ENCODE measurements around the gene NFATC2IP. TPM values are rescaled to one million over a fixed set of nuclear protein-coding genes. Genes with fewer than 3 reads are reported as not detected.

Gene NFATC2IP
- total and polyA plus RNA-seq, 2 of the 8 experiments (the other 6 are each of a cell fraction or from before 2014, with no cell fraction given) = 54.4 to 71.5 TPM

GRCh38 chr16:28923231-28923587 lies 27.5 kb upstream of the NFATC2IP start:
- H3K27ac ChIP-seq (ENCODE audit: low read depth, low read length) = no peak overlapping the region
- H3K14ac ChIP-seq (ENCODE audit: insufficient read length) = no peak overlapping the region
- H3K56ac ChIP-seq (replicated peaks; ENCODE audit: insufficient read length, low read depth, low read length) = no peak overlapping the region
- POLR2A ChIA-PET (ENCODE audit: partially characterized antibody) = interaction anchor here (0.6 to 3.8 kb wide), 11 partner anchors 10 to 96 kb away, joined by 3 to 17 read pairs (median 5); partner anchors contain the start of genes ATP2A1, CD19 and SH2B1
- H3K23me2 ChIP-seq (ENCODE audit: low read depth, low read length) = peaks cover 13% of the 10 kb centered on the region
- DNase-seq (ENCODE audit: low read depth in 1 of 2, low spot score in 2 of 2) (no peak), FAIRE-seq (no peak)
- H3K4ac ChIP-seq (replicated peaks; ENCODE audit: insufficient read length, low read depth, low read length) = no peak overlapping the region
- peak overlapping the region in 1 of 4 experiments; percentile 80; a peak in 2 of 8 replicates for H3K4me3 ChIP-seq (ENCODE audit: extremely low read depth in 1 of 4, insufficient read depth in 2 of 4, low read depth in 3 of 4, low read length in 4 of 4)
- H2BK15ac ChIP-seq (ENCODE audit: low read length) = no peak overlapping the region
- H2BK120ac ChIP-seq (replicated peaks; ENCODE audit: low read depth, low read length) = no peak overlapping the region
- no peak overlapping the region for H2AFZ ChIP-seq (ENCODE audit: low read length)
- H3K4me2 ChIP-seq (ENCODE audit: insufficient read depth in 1 of 2, low read depth in 2 of 2, low read length in 2 of 2) = peak overlapping the region in 1 of 2 experiments; percentile 80; a peak in 2 of 4 replicates
- CTCF ChIA-PET (ENCODE audit: partially characterized antibody) = interaction anchor here (0.6 to 3.9 kb wide), 12 partner anchors 9 to 646 kb away, joined by 3 to 31 read pairs (median 4); no protein-coding TSS in a partner anchor
- peaks cover 0 to 6% (median 0%) of the 10 kb centered on the region in 4 experiments; a peak in 3 of 7 replicates for H3K4me1 ChIP-seq (replicated peaks in 1 of 4; ENCODE audit: control insufficient read depth in 3 of 4, insufficient read depth in 4 of 4, low read length in 3 of 4)
- H3K36me3 ChIP-seq (ENCODE audit: control insufficient read depth in 2 of 4, insufficient read depth in 4 of 4, low read length in 3 of 4) = peaks cover 0 to 5% (median 0%) of the 10 kb centered on the region in 4 experiments; a peak in 3 of 8 replicates
- no peaks in the 10 kb centered on the region for H3K79me1 ChIP-seq (ENCODE audit: low read depth, low read length)
- H3K9me3 ChIP-seq (ENCODE audit: insufficient read depth in 2 of 2, low read depth in 1 of 2, low read length in 1 of 2) = no peaks in the 10 kb centered on the region
- H3K27me3 ChIP-seq (replicated peaks in 1 of 4; ENCODE audit: control insufficient read depth in 3 of 4, extremely low read depth in 1 of 4, insufficient read depth in 3 of 4, low read length in 3 of 4) = no peaks in the 10 kb centered on the region
- no peak overlapping the region for H4K91ac ChIP-seq (replicated peaks; ENCODE audit: insufficient read length, low read length)
- TF ChIP-seq SIRT6 (IDR thresholded peaks at IDR 0.05; ENCODE audit: low read length) (no peak), FOSL1 (IDR thresholded peaks at IDR 0.05; ENCODE audit: insufficient read depth, low read depth, low read length) (no peak), TBP (IDR thresholded peaks at IDR 0.05; ENCODE audit: low read depth, low read length) (no peak), RBBP5 (IDR thresholded peaks at IDR 0.05; ENCODE audit: borderline replicate concordance, low read depth, low read length) (no peak), MAFK (IDR thresholded peaks at IDR 0.05; ENCODE audit: low read depth, low read length) (no peak), POU5F1 (IDR thresholded peaks at IDR 0.05; ENCODE audit: low read depth, low read length) (no peak)
- H4K8ac ChIP-seq (ENCODE audit: extremely low read depth, insufficient read depth, low read length) = no peak overlapping the region
- no peak overlapping the region for H2BK20ac ChIP-seq (ENCODE audit: low read length)
- H4K5ac ChIP-seq (ENCODE audit: insufficient read length, low read depth, low read length) = no peak overlapping the region
- no peak overlapping the region for H3K18ac ChIP-seq (ENCODE audit: extremely low read depth, low read length)
- H4K20me1 ChIP-seq (replicated peaks in 1 of 2; ENCODE audit: control insufficient read depth in 1 of 2, insufficient read depth in 2 of 2, low read length in 2 of 2) = no peaks in the 10 kb centered on the region
- no peak overlapping the region for H3K9ac ChIP-seq (replicated peaks in 1 of 4; ENCODE audit: extremely low read depth in 1 of 4, low read depth in 3 of 4, low read length in 3 of 4)
- H2BK12ac ChIP-seq (ENCODE audit: low read depth, low read length) = no peak overlapping the region
- WGBS, 2 experiments (ENCODE audit: extremely low coverage in 1 of 2, insufficient coverage in 1 of 2, insufficient read length in 1 of 2, insufficient replicate concordance in 2 of 2, low coverage in 1 of 2, low lambda C conversion rate in 2 of 2, missing lambda C conversion rate in 1 of 2) = 93% methylated on average over 3 of the region's 3 CpGs; no CpG with 5 or more reads in 1 of the 2 experiments
- H3K79me2 ChIP-seq (ENCODE audit: control insufficient read depth in 1 of 2, insufficient read depth in 2 of 2, low read length in 2 of 2) = no peaks in the 10 kb centered on the region
- H2BK5ac ChIP-seq (ENCODE audit: low read depth, low read length) = no peak overlapping the region
- no peak overlapping the region for H3K23ac ChIP-seq (ENCODE audit: insufficient read length)
- no peak overlapping the region for H2AK5ac ChIP-seq (ENCODE audit: low read depth, low read length)

All from H1 (cell line).